ENCODE data around the gene WWC2.

DNA sequence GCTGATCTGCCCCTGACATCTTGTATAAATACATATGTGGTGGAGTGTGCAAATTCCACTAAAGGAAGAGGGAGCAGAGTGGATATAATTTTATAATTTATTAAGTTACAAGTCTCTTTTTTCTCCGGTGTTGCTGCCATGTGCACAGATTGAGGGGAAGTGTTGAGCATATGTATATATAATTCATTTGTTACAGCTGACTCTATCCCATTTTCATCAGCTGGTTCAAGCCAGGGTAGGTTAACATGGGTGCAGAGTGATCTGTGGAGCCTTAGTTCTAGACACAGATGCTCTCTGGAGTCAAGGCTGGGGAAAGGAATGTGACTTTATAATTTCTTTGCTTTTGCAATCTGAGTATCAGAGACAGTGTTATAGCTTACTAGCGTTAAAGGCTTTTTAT, 103.5 kb downstream of the WWC2 start:
- no peak for TF ChIP-seq POLR2A (IDR thresholded peaks at IDR 0.05)
- TF ChIP-seq, protein P1, sequence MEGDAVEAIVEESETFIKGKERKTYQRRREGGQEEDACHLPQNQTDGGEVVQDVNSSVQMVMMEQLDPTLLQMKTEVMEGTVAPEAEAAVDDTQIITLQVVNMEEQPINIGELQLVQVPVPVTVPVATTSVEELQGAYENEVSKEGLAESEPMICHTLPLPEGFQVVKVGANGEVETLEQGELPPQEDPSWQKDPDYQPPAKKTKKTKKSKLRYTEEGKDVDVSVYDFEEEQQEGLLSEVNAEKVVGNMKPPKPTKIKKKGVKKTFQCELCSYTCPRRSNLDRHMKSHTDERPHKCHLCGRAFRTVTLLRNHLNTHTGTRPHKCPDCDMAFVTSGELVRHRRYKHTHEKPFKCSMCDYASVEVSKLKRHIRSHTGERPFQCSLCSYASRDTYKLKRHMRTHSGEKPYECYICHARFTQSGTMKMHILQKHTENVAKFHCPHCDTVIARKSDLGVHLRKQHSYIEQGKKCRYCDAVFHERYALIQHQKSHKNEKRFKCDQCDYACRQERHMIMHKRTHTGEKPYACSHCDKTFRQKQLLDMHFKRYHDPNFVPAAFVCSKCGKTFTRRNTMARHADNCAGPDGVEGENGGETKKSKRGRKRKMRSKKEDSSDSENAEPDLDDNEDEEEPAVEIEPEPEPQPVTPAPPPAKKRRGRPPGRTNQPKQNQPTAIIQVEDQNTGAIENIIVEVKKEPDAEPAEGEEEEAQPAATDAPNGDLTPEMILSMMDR (IDR thresholded peaks at IDR 0.05) = no peak

Measured in uterus (tissue), 2 donors.